ENCODE measurements around the gene OBSCN. TPM values are rescaled to one million over a fixed set of nuclear protein-coding genes. Genes with fewer than 3 reads are reported as not detected.
A peak's percentile ranks its signal among the peaks of the same experiment; 100 is the strongest.

Gene OBSCN
- total RNA-seq, 2 donors from 2014 or later: 159 to 317 TPM

GRCh38 chr1:228393268-228393701, 185.4 kb downstream of the OBSCN start:
- Histone ChIP-seq H3K4me1 (peaks cover 0 to 15% of the 10 kb centered on the region in 2 donors), H3K27me3 (no peaks in the 10 kb centered on the region), H3K27ac (peak overlapping the region in 1 of 2 donors; percentile 37), H3K36me3 (peaks cover 24% of the 10 kb centered on the region), H3K4me3 (no peak overlapping the region), H3K9me3 (no peaks in the 10 kb centered on the region)
- DNase-seq (ENCODE audit: low spot score): no peak
- TF ChIP-seq, protein P1, sequence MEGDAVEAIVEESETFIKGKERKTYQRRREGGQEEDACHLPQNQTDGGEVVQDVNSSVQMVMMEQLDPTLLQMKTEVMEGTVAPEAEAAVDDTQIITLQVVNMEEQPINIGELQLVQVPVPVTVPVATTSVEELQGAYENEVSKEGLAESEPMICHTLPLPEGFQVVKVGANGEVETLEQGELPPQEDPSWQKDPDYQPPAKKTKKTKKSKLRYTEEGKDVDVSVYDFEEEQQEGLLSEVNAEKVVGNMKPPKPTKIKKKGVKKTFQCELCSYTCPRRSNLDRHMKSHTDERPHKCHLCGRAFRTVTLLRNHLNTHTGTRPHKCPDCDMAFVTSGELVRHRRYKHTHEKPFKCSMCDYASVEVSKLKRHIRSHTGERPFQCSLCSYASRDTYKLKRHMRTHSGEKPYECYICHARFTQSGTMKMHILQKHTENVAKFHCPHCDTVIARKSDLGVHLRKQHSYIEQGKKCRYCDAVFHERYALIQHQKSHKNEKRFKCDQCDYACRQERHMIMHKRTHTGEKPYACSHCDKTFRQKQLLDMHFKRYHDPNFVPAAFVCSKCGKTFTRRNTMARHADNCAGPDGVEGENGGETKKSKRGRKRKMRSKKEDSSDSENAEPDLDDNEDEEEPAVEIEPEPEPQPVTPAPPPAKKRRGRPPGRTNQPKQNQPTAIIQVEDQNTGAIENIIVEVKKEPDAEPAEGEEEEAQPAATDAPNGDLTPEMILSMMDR (IDR thresholded peaks at IDR 0.05): peak; percentile 45 to 68

DNA sequence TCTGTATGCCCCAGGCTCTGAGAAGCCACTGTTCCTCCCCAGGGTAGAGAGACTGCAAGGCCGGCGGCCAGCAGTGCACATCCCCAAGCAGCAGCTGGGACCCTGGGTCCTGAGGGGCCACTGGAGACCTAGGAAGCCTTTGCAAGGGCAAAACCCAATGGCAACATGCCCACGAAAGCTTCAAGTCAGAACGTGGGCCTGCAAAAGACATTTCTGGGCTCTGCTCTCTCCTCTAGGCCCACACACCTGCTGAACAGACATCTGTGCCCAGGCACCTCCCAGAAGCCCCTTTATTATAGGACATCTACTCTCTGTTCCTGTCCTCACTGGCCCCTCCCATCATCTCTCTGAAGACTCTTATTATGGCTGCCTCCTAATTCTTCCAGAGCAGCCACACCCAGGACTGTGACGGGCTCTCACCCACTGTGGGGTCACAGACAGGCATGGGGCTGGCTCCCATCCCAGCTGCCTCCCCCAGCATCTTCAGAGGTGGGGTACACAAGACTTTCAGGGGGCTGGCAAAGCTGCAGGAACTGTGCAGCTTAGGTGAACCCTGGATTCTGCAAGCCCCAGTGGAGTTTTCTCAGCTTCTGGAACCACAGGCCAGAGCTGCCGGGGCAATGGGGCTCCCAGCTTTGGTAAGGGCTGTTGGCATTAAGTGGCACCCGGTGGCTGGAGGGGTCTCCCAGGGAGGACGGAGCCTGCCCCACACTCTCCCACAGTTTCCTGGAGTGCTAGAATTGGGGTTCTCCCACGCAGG, 186.1 kb downstream of the OBSCN start:
- Histone ChIP-seq H3K27ac (peak overlapping the region in 1 of 2 donors; percentile 37), H3K4me1 (peaks cover 0 to 15% of the 10 kb centered on the region in 2 donors), H3K4me3 (no peak overlapping the region), H3K36me3 (peaks cover 24% of the 10 kb centered on the region), H3K27me3 (no peaks in the 10 kb centered on the region), H3K9me3 (no peaks in the 10 kb centered on the region)
- DNase-seq (ENCODE audit: low spot score): no peak
- TF ChIP-seq, protein P1 (IDR thresholded peaks at IDR 0.05): no peak

- TF ChIP-seq, protein P1 (IDR thresholded peaks at IDR 0.05): no peak
- Histone ChIP-seq H3K9me3 (no peaks in the 10 kb centered on the region), H3K27ac (no peak overlapping the region), H3K36me3 (peaks cover 27% of the 10 kb centered on the region), H3K27me3 (no peaks in the 10 kb centered on the region), H3K4me3 (no peak overlapping the region), H3K4me1 (peaks cover 0 to 15% of the 10 kb centered on the region in 2 donors)
- no peak for DNase-seq (ENCODE audit: low spot score)
Measured at GRCh38 chr1:228394571-228395394, 186.9 kb downstream of the OBSCN start.

- no peak overlapping the region for H3K27ac ChIP-seq
- no peak overlapping the region for H3K4me3 ChIP-seq
- peaks cover 34% of the 10 kb centered on the region for H3K36me3 ChIP-seq
- TF ChIP-seq, protein P1 (IDR thresholded peaks at IDR 0.05): no peak
- no peak for DNase-seq (ENCODE audit: low spot score)
- peaks cover 0 to 15% of the 10 kb centered on the region in 2 donors for H3K4me1 ChIP-seq
- H3K9me3 ChIP-seq: no peaks in the 10 kb centered on the region
- H3K27me3 ChIP-seq: no peaks in the 10 kb centered on the region
Measured at GRCh38 chr1:228396770-228397662, 189.2 kb downstream of the OBSCN start.

DNA sequence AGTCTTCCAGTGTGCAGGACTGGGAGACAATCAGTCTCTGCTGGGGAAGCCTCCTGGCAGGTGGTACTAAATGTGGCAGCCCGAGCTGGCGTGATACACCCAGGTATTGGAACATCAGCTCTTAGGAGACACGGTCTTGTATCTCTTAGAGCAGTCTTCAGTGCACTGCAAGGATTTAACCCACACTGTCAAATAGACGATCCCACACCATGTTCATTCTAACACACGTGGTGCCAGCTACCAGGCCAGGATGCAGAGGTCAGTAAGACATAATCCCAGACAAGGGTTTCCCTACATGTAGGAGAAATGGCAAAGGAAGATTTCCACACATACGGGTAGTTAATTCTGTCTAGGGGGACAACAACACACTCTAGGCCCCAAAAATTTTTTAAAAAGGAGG, 190.1 kb downstream of the OBSCN start:
- H3K4me3 ChIP-seq: no peak overlapping the region
- peaks cover 34% of the 10 kb centered on the region for H3K36me3 ChIP-seq
- no peaks in the 10 kb centered on the region for H3K9me3 ChIP-seq
- H3K27me3 ChIP-seq: no peaks in the 10 kb centered on the region
- TF ChIP-seq, protein P1 (IDR thresholded peaks at IDR 0.05): no peak
- no peak for DNase-seq (ENCODE audit: low spot score)
- peaks cover 0 to 12% of the 10 kb centered on the region in 2 donors for H3K4me1 ChIP-seq
- no peak overlapping the region for H3K27ac ChIP-seq
